Transverse colon (tissue), 4 donors: Measurements from ENCODE around the gene CHRNB1. TPM values are rescaled to one million over a fixed set of nuclear protein-coding genes. Genes with fewer than 3 reads are reported as not detected.

Experiments
- DNase-seq: peaks from one replicate; pipeline ENCODE4 v3.0.0-alpha.2; 2019
- H3K27ac ChIP-seq, 4 donors: fragments of 200-600 bp; sonication (generic); 2 replicates each; pipeline ENCODE4 v1.5.1; 2016 to 2018; ENCODE audit warnings: inconsistent platforms in 4 of 4
- H3K27me3 ChIP-seq: fragments of 200-600 bp; sonication (generic); 2 replicates; pipeline ENCODE4 v1.5.1; 2017; ENCODE audit warnings: inconsistent platforms
- H3K36me3 ChIP-seq, 4 donors: fragments of 200-600 bp; sonication (generic); 2 replicates each; pipeline ENCODE4 v1.5.1; 2017 to 2019; ENCODE audit warnings: inconsistent platforms in 4 of 4
- H3K4me1 ChIP-seq, 4 donors: fragments of 200-600 bp; sonication (generic); 2 replicates each; pipeline ENCODE4 v1.5.1; 2017 to 2020; ENCODE audit warnings: inconsistent platforms in 4 of 4
- H3K4me3 ChIP-seq, 4 donors: fragments of 200-600 bp; sonication (generic); 1 replicate in 1 of 4; 2 replicates in 3 of 4; pipeline versions ENCODE4 v1.5.1 to v1.6.1; 2017 to 2019; ENCODE audit warnings: inconsistent platforms in 4 of 4
- H3K9me3 ChIP-seq, 2 donors: fragments of 200-600 bp; sonication (generic); 2 replicates each; pipeline ENCODE4 v1.5.1; 2017 to 2019; ENCODE audit warnings: inconsistent platforms in 2 of 2
- EP300 ChIP-seq: sonication (generic); formaldehyde crosslinking; IDR thresholded peaks from one replicate; pipeline ENCODE4 v1.6.1; 2017; ENCODE audit warnings: antibody characterized with exemption, low read depth
- POLR2A ChIP-seq: fragments of 450-650 bp; IDR thresholded peaks from one replicate; pipeline ENCODE4 v1.6.1; 2016; ENCODE audit warnings: antibody characterized with exemption, mild to moderate bottlenecking, moderate library complexity
- POLR2AphosphoS5 ChIP-seq, 3 donors: sonication (generic); formaldehyde crosslinking; IDR thresholded peaks; one replicate each; pipeline ENCODE4 v1.6.1; 2016; ENCODE audit warnings: antibody characterized with exemption in 3 of 3
- WGBS, 2 donors: methylation state at CpG; one replicate each; pipeline ENCODE4 v1.1.5; 2018; ENCODE audit warnings: low coverage in 1 of 2; 5-methylcytosine and 5-hydroxymethylcytosine counted together
- in situ Hi-C, 4 donors: fragments of 200-750 bp; cut with MboI; loops; one replicate each; pipeline versions ENCODE4 v1.15.0 to v1.15.1; 2017; ENCODE audit warnings: low sequenced_read_pairs in 3 of 4, low pct_ligation_motif_present in 1 of 4, low pct_unique_long_range_greater_than_20kb in 1 of 4
- intact Hi-C: fragments of 100-400 bp; cut with DNase I; formaldehyde crosslinking; loops from one replicate; pipeline ENCODE4 v1.15.1; 2023; ENCODE audit warnings: low total_unique reads
- total RNA-seq, 4 donors: library from RNA; depleted of rRNA; stranded (reverse); fragments of >200 nt; gene quantifications; one replicate each; pipeline ENCODE4 v1.1.0, GENCODE V29; 2016
- TF ChIP-seq, protein P1 (sequence below), 5 experiments: fragments of 200-600 bp in 3 of 5; fragments of 450-650 bp in 2 of 5; sonication (generic) in 3 of 5; IDR thresholded peaks; 1 replicate in 2 of 5; 2 replicates in 3 of 5; pipeline ENCODE4 v1.5.1; 2016 to 2017; ENCODE audit warnings: antibody characterized with exemption in 5 of 5, inconsistent platforms in 3 of 5, mild to moderate bottlenecking in 2 of 5, moderate library complexity in 1 of 5

CHRNB1 gene
- total RNA-seq, 4 donors from 2014 or later = 5.8 to 10.3 (median 8.9) TPM; not detected in 1

DNA sequence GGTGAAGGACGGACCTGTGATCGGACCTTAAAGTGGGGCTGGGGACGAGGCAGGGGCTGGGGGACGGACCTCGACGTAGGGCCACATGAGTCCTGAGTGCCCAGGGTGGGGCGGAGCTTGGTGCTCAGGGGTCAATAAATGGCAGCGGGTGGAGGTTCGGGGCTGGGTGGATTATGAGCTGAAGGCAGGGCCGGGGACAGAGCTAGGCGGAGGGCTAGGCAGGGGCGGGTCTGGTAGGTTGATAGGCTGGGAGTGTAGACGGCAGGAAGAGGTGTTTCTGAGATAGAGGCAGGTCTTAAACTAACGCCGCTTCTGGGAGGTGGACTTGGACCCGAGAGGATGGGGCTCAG is 733 bp downstream of the CHRNB1 start:
- DNase-seq = peak; percentile 91

DNA sequence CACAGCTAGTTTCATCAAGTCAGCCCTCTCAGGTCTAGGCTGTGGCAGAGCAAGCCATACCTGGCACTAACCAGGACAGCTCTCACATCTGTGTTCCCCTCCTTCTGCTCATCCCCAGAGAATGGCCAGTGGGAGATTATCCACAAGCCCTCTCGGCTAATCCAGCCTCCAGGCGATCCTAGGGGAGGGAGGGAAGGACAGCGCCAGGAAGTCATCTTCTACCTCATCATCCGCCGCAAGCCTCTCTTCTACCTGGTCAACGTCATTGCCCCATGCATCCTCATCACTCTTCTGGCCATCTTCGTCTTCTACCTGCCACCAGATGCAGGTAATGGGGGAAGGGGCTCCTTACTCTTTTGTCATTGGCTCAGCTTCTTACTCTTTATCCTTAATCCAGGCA is 3.6 kb downstream of the CHRNB1 start:
- Histone ChIP-seq H3K4me3 (no peak overlapping the region), H3K36me3 (no peaks in the 10 kb centered on the region), H3K4me1 (peaks cover 0 to 21% (median 8%) of the 10 kb centered on the region in 4 donors), H3K27me3 (peaks cover 42% of the 10 kb centered on the region), H3K9me3 (no peaks in the 10 kb centered on the region), H3K27ac (no peak overlapping the region)
- WGBS, 2 donors = 80 to 88% methylated on average over 1 to 7 of the region's 7 CpGs
- in situ Hi-C loops (no loop called here), intact Hi-C loops (no loop called here)
- DNase-seq = no peak
- TF ChIP-seq POLR2AphosphoS5 (IDR thresholded peaks at IDR 0.05) (no peak), POLR2A (no peak), EP300 (no peak)
- TF ChIP-seq, protein P1, sequence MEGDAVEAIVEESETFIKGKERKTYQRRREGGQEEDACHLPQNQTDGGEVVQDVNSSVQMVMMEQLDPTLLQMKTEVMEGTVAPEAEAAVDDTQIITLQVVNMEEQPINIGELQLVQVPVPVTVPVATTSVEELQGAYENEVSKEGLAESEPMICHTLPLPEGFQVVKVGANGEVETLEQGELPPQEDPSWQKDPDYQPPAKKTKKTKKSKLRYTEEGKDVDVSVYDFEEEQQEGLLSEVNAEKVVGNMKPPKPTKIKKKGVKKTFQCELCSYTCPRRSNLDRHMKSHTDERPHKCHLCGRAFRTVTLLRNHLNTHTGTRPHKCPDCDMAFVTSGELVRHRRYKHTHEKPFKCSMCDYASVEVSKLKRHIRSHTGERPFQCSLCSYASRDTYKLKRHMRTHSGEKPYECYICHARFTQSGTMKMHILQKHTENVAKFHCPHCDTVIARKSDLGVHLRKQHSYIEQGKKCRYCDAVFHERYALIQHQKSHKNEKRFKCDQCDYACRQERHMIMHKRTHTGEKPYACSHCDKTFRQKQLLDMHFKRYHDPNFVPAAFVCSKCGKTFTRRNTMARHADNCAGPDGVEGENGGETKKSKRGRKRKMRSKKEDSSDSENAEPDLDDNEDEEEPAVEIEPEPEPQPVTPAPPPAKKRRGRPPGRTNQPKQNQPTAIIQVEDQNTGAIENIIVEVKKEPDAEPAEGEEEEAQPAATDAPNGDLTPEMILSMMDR (IDR thresholded peaks at IDR 0.05) = no peak

More for the DNA sequence above, 733 bp downstream of the CHRNB1 start:
- intact Hi-C loops = no loop called here
- H3K4me3 ChIP-seq = peak overlapping the region in 3 of 4 donors; percentile 14 to 44 (median 40)
- in situ Hi-C loops = no loop called here
- H3K36me3 ChIP-seq = no peaks in the 10 kb centered on the region
- H3K4me1 ChIP-seq = peaks cover under 1 to 24% (median 11%) of the 10 kb centered on the region in 4 donors
- TF ChIP-seq, protein P1 (IDR thresholded peaks at IDR 0.05) = no peak
- TF ChIP-seq POLR2AphosphoS5 (IDR thresholded peaks at IDR 0.05) (no peak), EP300 (no peak), POLR2A (no peak)
- H3K9me3 ChIP-seq = no peaks in the 10 kb centered on the region
- peaks cover 58% of the 10 kb centered on the region for H3K27me3 ChIP-seq
- 0 to 7% methylated on average over 4 to 16 of the region's 16 CpGs for whole genome bisulfite sequencing, 2 donors
- H3K27ac ChIP-seq = peak overlapping the region in 2 of 4 donors; percentile 36 to 49

DNA sequence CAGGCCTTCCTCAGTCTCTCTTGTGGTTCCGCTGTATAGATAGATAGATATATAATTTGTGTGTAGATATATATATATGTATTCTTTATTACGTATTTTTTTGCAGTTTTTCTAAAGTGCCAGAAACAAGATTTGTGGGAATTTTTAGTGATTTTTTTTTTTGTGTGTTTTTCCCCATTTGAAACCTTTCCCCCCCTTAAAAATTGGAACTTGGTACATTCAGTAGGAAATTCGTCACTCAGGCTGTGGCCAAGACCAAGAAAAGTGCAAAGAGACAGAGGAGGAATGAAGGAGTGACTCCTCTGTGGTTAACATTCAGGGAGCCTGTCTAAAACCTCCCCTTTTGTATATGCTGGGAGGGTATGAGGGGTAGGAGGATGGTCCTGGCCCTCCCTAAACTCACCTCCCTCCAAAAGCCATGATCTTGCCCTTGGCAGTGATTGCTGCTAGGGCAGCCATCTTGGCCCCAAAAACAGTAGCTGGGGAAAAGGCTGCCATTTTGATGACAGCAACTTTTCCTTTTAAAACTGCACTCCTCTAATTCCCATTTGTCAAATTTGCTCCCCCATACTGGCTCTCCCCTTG is 15.2 kb downstream of the CHRNB1 start:
- TF ChIP-seq POLR2AphosphoS5 (IDR thresholded peaks at IDR 0.05) (no peak), POLR2A (no peak), EP300 (no peak)
- TF ChIP-seq, protein P1 (IDR thresholded peaks at IDR 0.05) = no peak
- in situ Hi-C loops = no loop called here
- no peak overlapping the region for H3K27ac ChIP-seq

DNA sequence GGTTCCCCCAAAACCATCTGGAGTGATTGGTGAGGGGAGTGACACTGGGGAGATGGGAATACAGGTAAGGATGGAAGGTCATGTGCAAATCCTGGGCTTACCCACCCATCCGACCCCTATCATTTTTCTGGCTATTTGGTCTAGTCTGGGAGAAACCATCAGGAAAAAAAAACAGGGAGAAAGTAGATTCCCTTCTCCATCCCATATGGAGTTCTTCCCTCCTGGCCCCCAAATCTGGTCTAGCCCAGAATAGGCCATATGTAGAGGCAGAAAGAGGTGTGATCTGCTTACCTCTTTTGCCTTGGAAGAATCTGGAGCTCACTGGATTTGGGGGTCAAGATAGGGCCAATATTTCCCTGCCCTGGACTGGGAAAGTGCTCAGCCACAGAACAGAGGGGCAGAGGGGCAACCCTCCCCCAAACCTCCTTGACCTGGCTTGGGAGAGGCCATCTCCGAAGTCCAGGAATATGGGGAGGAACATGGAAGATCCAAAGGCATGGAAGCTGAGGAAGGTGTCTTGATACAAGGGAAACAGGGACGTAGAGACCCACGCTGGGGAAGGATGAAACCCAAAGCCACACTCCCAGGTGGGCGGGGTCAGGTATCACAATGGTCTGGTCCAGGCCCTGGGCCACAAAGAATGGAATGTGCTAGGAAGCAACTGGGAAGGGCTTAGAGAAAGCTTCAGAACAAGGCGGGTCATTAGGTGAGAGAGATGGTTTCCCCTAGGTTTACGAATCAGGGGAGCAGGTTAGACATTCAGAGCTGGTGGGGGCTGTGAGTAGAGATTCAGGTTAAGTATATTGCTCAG is 16.2 kb downstream of the CHRNB1 start:
- in situ Hi-C loops = no loop called here
- Histone ChIP-seq H3K4me3 (no peak overlapping the region), H3K27ac (no peak overlapping the region), H3K27me3 (no peaks in the 10 kb centered on the region), H3K9me3 (no peaks in the 10 kb centered on the region), H3K36me3 (no peaks in the 10 kb centered on the region), H3K4me1 (peaks cover 4 to 8% (median 7%) of the 10 kb centered on the region in 4 donors)
- TF ChIP-seq POLR2AphosphoS5 (IDR thresholded peaks at IDR 0.05) = no peak
- TF ChIP-seq, protein P1 (IDR thresholded peaks at IDR 0.05) = no peak
- no peak for TF ChIP-seq EP300
- TF ChIP-seq POLR2A = no peak
- intact Hi-C loops = no loop called here
- WGBS, 2 donors = 97 to 100% methylated on average over 2 to 7 of the region's 7 CpGs
- DNase-seq = no peak

More for the DNA sequence above, 15.2 kb downstream of the CHRNB1 start:
- no peak overlapping the region for H3K4me3 ChIP-seq
- H3K36me3 ChIP-seq = no peaks in the 10 kb centered on the region
- 67 to 71% methylated on average over 2 to 3 of the region's 3 CpGs for WGBS, 2 donors
- DNase-seq = no peak
- H3K27me3 ChIP-seq = no peaks in the 10 kb centered on the region
- peaks cover 4 to 9% (median 7%) of the 10 kb centered on the region in 4 donors for H3K4me1 ChIP-seq
- intact Hi-C loops = no loop called here
- no peaks in the 10 kb centered on the region for H3K9me3 ChIP-seq
